Cardiac muscle cell (in vitro differentiated cells and primary cell): ENCODE results near the gene PLEKHA6. TPM values are rescaled to one million over a fixed set of nuclear protein-coding genes. Genes with fewer than 3 reads are reported as not detected.

Source experiments
- DNase-seq, 2 donors: peaks; one replicate each; pipeline versions ENCODE4 v3.0.0 to v3.0.0-alpha.2; 2010 to 2017; ENCODE audit warnings: low read depth in 1 of 2, low spot score in 1 of 2
- H3K27ac ChIP-seq: fragments of 200-600 bp; sonication (generic); 2 replicates; pipeline ENCODE4 v1.5.1; 2016
- H3K27me3 ChIP-seq: fragments of 200-600 bp; sonication (generic); 2 replicates; pipeline ENCODE4 v1.6.0; 2016; ENCODE audit warnings: control low read depth
- H3K36me3 ChIP-seq: fragments of 200-600 bp; sonication (generic); 2 replicates; pipeline ENCODE4 v1.5.1; 2016; ENCODE audit warnings: control low read depth
- H3K4me1 ChIP-seq: fragments of 200-600 bp; sonication (generic); 2 replicates; pipeline ENCODE4 v1.8.1; 2017; ENCODE audit warnings: low read depth, mild to moderate bottlenecking, mixed run types
- H3K4me3 ChIP-seq: fragments of 200-600 bp; sonication (generic); 2 replicates; pipeline ENCODE4 v1.5.1; 2016; ENCODE audit warnings: mild to moderate bottlenecking
- H3K9me3 ChIP-seq: fragments of 200-600 bp; sonication (generic); 2 replicates; pipeline ENCODE4 v1.5.1; 2017; ENCODE audit warnings: low read depth, mild to moderate bottlenecking, control low read depth
- CTCF ChIP-seq: IDR thresholded peaks from 2 replicates; pipeline ENCODE4 v1.5.1; 2012; ENCODE audit warnings: low read depth, mild to moderate bottlenecking, low read length
- polyA plus RNA-seq: library from polyadenylated mRNA; unstranded; fragments of >200 nt; fragmentation: Nextera tagmentation; extraction: Ambion mirVana; gene quantifications from 2 replicates; pipeline ENCODE4 v1.2.1, GENCODE V29; 2016
- total RNA-seq: library from RNA; depleted of rRNA; stranded (reverse); fragments of >200 nt; gene quantifications from 2 replicates; pipeline ENCODE4 v1.2.3, GENCODE V29; 2016

The PLEKHA6 gene
- total and polyA plus RNA-seq, 2 experiments from 2014 or later = 41.6 to 44.1 TPM

- Histone ChIP-seq H3K4me3 (no peak overlapping the region), H3K9me3 (no peaks in the 10 kb centered on the region), H3K4me1 (peaks cover 19% of the 10 kb centered on the region), H3K27me3 (no peaks in the 10 kb centered on the region), H3K36me3 (peaks cover 59% of the 10 kb centered on the region), H3K27ac (peak overlapping the region; percentile 84)
- peak in 1 of 2 donors; percentile 53 for DNase-seq
- TF ChIP-seq CTCF = no peak
These were observed 97.0 kb downstream of the PLEKHA6 start for GRCh38 chr1:204262506-204263253.

- peaks cover 59% of the 10 kb centered on the region for H3K36me3 ChIP-seq
- no peak for TF ChIP-seq CTCF
- peaks cover 19% of the 10 kb centered on the region for H3K4me1 ChIP-seq
- H3K27ac ChIP-seq = peak overlapping the region; percentile 84
- DNase-seq = peak in 1 of 2 donors; percentile 59
- no peaks in the 10 kb centered on the region for H3K9me3 ChIP-seq
- no peaks in the 10 kb centered on the region for H3K27me3 ChIP-seq
- no peak overlapping the region for H3K4me3 ChIP-seq
These were observed 97.8 kb downstream of the PLEKHA6 start for GRCh38 chr1:204261746-204262505.

GRCh38 chr1:204261266-204261665 lies 98.5 kb downstream of the PLEKHA6 start:
- Histone ChIP-seq H3K36me3 (peaks cover 55% of the 10 kb centered on the region), H3K4me3 (no peak overlapping the region), H3K9me3 (no peaks in the 10 kb centered on the region), H3K4me1 (peaks cover 19% of the 10 kb centered on the region), H3K27me3 (no peaks in the 10 kb centered on the region), H3K27ac (peak overlapping the region; percentile 75)
- TF ChIP-seq CTCF = no peak
- no peak for DNase-seq

GRCh38 chr1:204260601-204261197 lies 99.0 kb downstream of the PLEKHA6 start:
- peak; percentile 14 to 35 for DNase-seq
- no peak overlapping the region for H3K4me3 ChIP-seq
- peaks cover 19% of the 10 kb centered on the region for H3K4me1 ChIP-seq
- H3K27ac ChIP-seq = peak overlapping the region; percentile 75
- TF ChIP-seq CTCF = no peak
- no peaks in the 10 kb centered on the region for H3K9me3 ChIP-seq
- no peaks in the 10 kb centered on the region for H3K27me3 ChIP-seq
- H3K36me3 ChIP-seq = peaks cover 51% of the 10 kb centered on the region

- no peaks in the 10 kb centered on the region for H3K9me3 ChIP-seq
- DNase-seq = no peak
- no peak overlapping the region for H3K4me3 ChIP-seq
- H3K27ac ChIP-seq = peak overlapping the region; percentile 20
- no peaks in the 10 kb centered on the region for H3K27me3 ChIP-seq
- H3K36me3 ChIP-seq = peaks cover 52% of the 10 kb centered on the region
- peaks cover 19% of the 10 kb centered on the region for H3K4me1 ChIP-seq
- no peak for TF ChIP-seq CTCF
These were observed 99.9 kb downstream of the PLEKHA6 start for GRCh38 chr1:204259782-204260181.
